ENCODE results near the gene WDR86. TPM values are rescaled to one million over a fixed set of nuclear protein-coding genes. Genes with fewer than 3 reads are reported as not detected.

The WDR86 gene
- total RNA-seq, 1 experiment from 2014 or later = 8.1 TPM

DNA sequence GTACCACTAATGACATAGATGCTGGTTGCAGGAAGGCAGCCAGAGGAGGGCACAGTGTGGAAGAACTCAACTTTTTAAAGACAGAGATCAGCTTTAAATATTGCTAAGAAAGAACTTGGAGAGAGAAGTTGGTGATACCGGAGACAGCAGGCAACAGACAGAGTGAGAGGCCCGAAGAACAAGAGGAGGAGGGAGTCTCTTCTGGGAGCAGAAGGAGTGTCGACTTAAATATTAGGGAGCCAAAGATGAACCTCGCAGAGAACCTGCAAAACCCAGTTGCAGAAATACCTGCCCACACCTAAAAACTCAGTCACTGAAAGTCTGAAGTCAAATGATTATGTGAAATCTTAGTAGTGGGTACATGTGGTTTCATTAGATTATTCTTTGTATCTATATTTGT, 3.4 kb upstream of the WDR86 start:
- H3K27ac ChIP-seq (ENCODE audit: insufficient read length, low read depth, low read length) = no peak overlapping the region
- no CpG with 5 or more reads among the region's 4 CpGs for WGBS (ENCODE audit: extremely low coverage, insufficient read length, low lambda C conversion rate)

More for the DNA sequence above, 3.4 kb upstream of the WDR86 start:
- no peaks in the 10 kb centered on the region for H3K79me1 ChIP-seq (ENCODE audit: insufficient read depth, low read depth, low read length, poor library complexity, severe bottlenecking)
- H3K4me1 ChIP-seq (ENCODE audit: insufficient read depth, low read length) = peaks cover 12% of the 10 kb centered on the region; the same call in 1 of the 2 replicates
- H2AK5ac ChIP-seq (ENCODE audit: insufficient read length, low read length) = no peak overlapping the region
- no peak overlapping the region for H2BK12ac ChIP-seq (ENCODE audit: insufficient read length, low read depth, low read length)
- Mint-ChIP-seq H3K4me1 (peaks cover 34 to 36% of the 10 kb centered on the region in 2 experiments), H3K36me3 (ENCODE audit: insufficient read depth in 1 of 3, low read depth in 3 of 3) (peaks cover 0 to 4% (median 0%) of the 10 kb centered on the region in 3 experiments; a peak in 1 of 7 replicates), H3K27me3 (ENCODE audit: low read depth) (peaks cover 90% of the 10 kb centered on the region), H3K4me3 (no peak overlapping the region), H3K27ac (no peak overlapping the region), H3K9me3 (peaks cover 2 to 3% of the 10 kb centered on the region in 2 experiments; a peak in 2 of 5 replicates)
- H3K4me2 ChIP-seq (ENCODE audit: insufficient read depth, insufficient read length, low read length) = no peak overlapping the region
- H2BK20ac ChIP-seq (ENCODE audit: low read depth, low read length, poor library complexity, severe bottlenecking) = no peak overlapping the region
- no peak overlapping the region for H4K91ac ChIP-seq (ENCODE audit: insufficient read length, low read depth, low read length)
- no peak overlapping the region for H3K4ac ChIP-seq (ENCODE audit: low read depth, low read length)
- DNase-seq = no peak
- no peaks in the 10 kb centered on the region for H3K9me3 ChIP-seq (ENCODE audit: control insufficient read depth, low read depth, low read length)
- no peak overlapping the region for H2AFZ ChIP-seq (ENCODE audit: low read length)
- no peak overlapping the region for H2BK120ac ChIP-seq (ENCODE audit: low read depth, low read length, poor library complexity, severe bottlenecking)
- no peak overlapping the region for H3K14ac ChIP-seq (ENCODE audit: insufficient read depth, low read length)
- H3K18ac ChIP-seq (ENCODE audit: insufficient read length, low read depth, low read length) = no peak overlapping the region
- H3K79me2 ChIP-seq (ENCODE audit: insufficient read depth, low read length) = no peaks in the 10 kb centered on the region
- no peak overlapping the region for H2BK15ac ChIP-seq (ENCODE audit: low read depth, low read length)
- no peak overlapping the region for H3K23ac ChIP-seq (ENCODE audit: insufficient read length, low read depth, low read length)
- no peak overlapping the region for H3K9ac ChIP-seq (ENCODE audit: extremely low read depth, insufficient read length, low read length)
- H3K23me2 ChIP-seq (ENCODE audit: insufficient read length, low read depth, low read length, poor library complexity, severe bottlenecking) = peaks cover 25% of the 10 kb centered on the region
- H4K8ac ChIP-seq (replicated peaks; ENCODE audit: insufficient read length, low read depth, low read length) = no peak overlapping the region
- no peaks in the 10 kb centered on the region for H4K20me1 ChIP-seq (ENCODE audit: control insufficient read depth, insufficient read depth, insufficient read length)
- H4K5ac ChIP-seq (ENCODE audit: insufficient read length, low read depth, low read length) = no peak overlapping the region
- TF ChIP-seq, protein P1, sequence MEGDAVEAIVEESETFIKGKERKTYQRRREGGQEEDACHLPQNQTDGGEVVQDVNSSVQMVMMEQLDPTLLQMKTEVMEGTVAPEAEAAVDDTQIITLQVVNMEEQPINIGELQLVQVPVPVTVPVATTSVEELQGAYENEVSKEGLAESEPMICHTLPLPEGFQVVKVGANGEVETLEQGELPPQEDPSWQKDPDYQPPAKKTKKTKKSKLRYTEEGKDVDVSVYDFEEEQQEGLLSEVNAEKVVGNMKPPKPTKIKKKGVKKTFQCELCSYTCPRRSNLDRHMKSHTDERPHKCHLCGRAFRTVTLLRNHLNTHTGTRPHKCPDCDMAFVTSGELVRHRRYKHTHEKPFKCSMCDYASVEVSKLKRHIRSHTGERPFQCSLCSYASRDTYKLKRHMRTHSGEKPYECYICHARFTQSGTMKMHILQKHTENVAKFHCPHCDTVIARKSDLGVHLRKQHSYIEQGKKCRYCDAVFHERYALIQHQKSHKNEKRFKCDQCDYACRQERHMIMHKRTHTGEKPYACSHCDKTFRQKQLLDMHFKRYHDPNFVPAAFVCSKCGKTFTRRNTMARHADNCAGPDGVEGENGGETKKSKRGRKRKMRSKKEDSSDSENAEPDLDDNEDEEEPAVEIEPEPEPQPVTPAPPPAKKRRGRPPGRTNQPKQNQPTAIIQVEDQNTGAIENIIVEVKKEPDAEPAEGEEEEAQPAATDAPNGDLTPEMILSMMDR (conservative IDR thresholded peaks at IDR 0.05) = no peak
- H3K27me3 ChIP-seq (ENCODE audit: insufficient read depth, low read length) = peaks cover 8% of the 10 kb centered on the region; the same call in 1 of the 2 replicates
- no peak overlapping the region for H3T11ph ChIP-seq (ENCODE audit: low read length)
- no peak overlapping the region for H2BK5ac ChIP-seq (ENCODE audit: insufficient read length, low read length)
- H3K56ac ChIP-seq (ENCODE audit: insufficient read length, low read depth, low read length) = no peak overlapping the region
